HG03139 (cell line): Measurements from ENCODE around the gene CENPN.

Experiments
- ATAC-seq: cut with Tn5 transposase; IDR thresholded peaks from one replicate; pipeline ENCODE4 v1.9.1; 2021; ENCODE audit not compliant: unreplicated experiment

Gene CENPN

DNA sequence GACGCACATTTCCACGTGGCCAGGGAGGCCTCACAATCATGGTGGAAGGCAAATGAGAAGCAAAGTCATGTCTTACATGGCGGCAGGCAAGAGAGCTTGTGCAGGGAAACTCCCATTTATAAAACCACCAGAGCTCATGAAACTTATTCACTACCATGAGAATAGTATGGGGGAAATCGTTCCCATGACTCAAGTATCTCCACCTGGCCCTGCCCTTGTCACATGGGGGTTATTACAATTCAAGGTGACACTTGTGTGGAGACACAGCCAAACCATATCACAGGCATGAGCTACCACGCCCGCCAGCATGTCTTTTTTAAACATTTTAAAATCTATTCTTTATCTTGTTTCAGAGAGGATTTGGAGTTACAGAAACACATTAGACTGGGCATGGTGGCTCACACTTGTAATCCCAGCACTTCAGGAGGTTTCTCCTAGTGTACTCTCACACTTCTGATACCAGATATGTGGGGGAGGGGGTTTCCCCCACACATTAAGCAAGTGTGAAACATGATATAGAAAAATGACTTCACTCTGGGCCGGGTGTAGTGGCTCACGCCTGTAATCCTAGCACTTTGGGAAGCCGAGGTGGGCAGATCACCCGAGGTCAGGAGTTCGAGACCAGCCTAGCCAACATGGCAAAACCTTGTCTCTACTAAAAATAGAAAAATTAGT, 23.1 kb downstream of the CENPN start:
- ATAC-seq: no peak

DNA sequence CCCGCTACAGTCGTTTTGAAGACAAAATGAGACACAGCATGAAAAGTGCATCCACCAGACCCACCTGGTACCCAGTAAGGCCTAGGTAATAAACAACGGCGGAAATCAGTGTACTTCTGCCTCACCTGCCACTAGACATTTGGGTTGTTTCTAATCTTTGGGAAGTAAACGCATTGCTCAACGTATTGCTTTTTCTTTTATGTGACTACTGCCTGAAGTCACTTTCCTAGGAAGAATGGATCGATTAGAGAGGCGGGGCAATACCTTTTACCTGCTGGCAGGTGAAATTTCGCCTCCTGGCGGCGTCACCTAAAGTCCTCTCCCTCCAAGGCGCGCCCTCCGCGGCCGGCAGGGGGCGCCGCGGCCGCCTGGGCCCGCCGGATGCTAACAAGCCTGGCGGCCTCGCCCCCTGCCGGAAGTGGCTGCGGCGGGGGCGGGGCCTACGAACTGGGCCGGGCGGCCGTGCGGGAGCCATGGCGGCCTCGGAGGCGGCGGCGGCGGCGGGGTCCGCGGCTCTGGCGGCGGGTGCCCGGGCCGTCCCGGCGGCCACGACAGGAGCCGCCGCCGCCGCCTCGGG, 28.5 kb downstream of the CENPN start, which contains the start of gene ATMIN:
Gene ATMIN, plus strand, starts transcription at position 445 of the 577 bp plus-strand sequence. Its CDS starts 29 bp downstream, at position 474.
- ATAC-seq: peak; percentile 85

DNA sequence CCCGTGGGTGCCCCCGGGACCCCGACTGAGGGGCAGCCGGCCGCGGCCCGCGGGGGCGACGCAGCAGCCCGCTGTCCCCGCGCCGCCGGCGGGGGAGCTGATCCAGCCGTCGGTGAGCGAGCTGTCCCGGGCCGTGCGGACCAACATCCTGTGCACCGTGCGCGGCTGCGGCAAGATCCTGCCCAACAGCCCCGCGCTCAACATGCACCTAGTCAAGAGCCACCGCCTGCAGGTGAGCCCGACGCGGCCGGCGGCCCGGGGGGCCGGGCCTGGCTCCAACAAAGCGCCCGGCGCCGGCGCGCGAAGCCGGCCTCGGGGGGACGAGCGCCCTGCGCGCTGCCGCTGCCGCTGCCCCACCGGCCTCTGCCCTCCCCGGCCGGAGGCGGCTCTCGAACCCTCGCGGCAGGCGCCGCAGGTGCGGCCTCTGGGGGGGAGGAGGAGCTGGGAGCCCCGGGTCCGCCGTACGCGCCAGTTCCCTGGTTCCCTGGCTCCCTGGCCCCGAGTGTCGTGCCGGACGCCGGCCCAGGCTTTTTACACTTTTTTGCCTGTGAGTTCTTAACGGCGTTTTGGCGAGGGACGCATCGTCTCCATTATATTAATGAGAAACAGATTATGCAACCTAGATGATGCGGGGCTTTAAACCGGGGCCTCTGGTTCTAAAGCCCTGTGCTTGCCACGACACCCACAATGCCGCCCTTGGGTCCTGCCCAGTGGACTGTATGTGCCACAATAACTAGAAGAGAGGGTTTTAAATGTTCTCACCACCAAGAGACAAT, 29.1 kb downstream of the CENPN start:
- ATAC-seq: peak; percentile 46

DNA sequence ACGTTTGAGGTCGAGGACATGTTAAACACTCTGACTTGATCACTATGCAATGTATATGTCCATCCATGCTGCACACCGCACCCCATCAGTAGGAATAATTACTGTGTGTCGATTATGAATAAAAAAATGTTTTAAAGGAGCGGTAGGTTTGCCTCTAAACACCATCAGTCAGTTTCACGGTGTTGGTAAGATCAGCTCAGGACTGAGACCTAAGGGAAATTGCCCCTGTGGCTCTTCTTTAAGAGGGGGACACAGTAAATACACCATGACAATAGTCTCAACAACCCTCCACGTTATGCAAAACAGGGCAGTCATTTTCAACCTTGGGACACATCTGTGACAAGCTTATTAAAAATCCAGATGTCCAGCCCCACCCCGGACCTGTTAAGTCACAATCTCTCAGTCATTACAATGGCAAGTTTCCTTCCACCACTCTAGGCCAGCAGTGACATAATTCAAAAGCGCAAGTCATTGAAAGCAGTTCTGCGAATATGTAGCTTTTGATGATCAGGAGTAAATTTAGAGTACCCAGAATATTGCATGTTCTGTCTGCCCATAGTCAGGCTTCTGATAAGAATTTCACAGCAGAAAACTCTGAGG, 29.8 kb downstream of the CENPN start:
- no peak for ATAC-seq

DNA sequence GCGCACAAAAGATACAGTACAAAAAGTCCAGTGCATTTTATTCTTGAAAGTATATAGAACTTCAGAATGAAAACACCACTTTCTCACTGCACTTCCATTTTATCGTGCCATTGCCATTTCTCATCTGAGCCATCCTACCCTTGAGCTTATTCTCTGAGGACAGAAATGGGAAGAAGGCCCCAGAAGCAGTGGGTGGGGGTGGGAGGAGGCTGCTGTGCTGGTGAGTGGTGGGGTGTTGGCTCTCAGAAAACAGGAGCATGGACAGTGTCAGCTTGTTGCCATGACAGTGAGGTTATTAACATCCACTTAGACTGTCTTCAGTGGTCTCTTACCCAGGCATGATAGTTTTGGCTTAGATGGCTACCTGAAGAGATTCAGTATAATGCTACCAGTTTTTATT, 33.1 kb downstream of the CENPN start:
- no peak for ATAC-seq

DNA sequence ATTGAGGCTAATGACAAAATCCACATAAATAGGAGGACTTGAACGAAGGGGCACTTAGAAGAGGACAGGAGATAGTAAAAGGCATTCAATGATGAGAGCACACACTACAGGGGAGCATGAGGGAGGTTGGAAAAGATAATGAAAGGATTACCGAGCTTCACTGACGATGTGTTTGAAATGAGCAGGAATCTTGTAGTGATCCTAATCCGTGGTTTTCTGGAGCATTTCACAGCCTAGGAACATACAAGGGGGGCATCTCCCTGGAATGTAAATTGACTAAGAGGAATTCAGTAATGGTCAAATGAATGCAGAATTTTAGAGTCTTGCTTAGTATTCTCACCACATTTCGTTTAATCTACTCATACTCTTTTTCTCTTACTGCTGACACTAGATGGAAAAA, 33.8 kb downstream of the CENPN start:
- no peak for ATAC-seq

DNA sequence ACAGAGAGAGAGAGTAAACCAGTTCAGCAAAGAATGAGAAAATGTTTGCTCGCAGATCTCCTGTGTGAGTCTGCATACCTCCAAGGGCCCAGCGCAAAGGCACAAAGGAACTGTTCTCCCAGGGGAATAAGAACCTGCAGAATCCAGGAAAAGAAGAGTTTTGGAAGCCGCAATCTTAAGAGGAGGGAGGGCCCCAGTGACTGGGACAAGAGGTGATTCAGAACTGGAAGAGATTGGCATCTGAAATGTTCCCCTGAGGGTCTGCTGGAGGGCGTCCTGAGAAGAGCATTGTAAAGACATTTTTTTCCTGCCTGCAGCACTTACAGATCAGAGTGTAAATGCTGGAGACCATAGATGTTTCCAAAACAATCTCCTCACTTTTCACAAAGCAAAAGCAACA, 34.7 kb downstream of the CENPN start:
- no peak for ATAC-seq

DNA sequence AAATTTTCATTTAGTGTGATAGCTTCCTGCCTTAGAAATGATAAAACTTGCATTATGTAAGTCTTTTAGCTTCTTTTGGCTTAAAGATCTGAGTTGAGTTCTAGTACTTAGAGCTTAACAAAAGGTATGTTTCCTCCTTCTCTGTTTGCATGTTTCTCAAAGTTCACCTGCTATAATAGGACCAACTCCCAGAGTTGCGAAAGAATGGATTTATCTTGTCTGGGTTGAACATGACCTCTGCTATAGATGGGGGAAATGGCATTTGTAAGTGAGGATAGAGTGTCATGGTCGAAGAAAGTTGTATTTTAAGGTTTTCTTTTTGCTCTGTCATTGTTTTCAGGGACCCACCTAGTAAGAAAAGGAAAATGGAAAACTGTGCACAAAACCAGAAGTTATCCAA, 35.8 kb downstream of the CENPN start:
- ATAC-seq: no peak

DNA sequence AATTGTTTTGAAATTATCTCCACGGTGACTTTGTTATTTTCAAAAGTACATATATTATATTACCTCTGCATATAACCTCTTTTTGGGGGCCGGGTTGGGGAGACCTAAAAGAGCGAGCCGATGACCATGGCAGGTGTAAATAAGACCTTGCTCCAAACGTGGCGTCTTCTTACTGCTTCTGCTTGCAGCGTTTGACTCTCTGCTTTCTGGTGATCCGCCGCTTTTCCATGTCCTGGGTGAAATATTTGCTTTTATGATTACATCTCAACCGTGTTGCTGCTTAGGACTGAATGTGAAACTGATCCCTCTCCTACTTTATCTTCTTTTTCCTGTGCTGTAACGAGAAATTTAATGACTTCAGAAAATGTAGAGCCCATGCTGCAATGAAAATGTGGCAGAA, 46.7 kb downstream of the CENPN start:
- ATAC-seq: no peak

DNA sequence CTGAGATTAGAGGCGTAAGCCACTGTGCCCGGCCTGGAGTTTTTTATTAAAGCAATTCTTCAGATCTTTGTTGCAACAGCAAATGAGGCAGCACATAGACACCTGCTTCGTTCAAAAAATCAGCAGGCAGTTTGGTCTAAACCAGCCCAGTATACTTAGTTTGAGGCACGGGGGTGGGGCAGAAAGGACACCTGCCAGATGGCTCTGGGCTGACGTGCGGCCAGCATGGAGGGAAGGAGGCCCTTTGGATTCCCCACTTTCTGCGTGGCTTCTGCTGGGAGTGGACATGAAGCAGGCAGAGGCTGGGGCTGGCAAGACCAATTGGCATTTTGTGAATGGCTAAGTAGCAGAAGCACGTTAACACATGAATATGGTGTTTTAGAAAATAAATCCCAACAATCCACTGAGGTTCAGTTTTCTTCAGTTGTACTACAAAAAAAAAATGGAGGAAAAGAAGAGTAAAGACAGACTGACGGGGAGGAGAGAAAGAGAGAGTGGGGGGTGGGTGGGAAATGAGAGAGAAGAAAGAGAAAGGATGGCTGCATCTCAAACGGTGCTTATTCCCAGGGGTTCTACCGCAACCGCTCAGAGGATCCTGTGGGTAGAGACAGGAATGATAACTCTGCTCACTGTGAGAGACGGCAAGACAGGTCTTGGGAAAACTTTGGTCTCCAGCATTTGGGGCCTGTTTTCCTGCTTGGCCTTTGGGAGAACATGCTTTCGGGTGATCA, 53.7 kb downstream of the CENPN start:
- no peak for ATAC-seq

DNA sequence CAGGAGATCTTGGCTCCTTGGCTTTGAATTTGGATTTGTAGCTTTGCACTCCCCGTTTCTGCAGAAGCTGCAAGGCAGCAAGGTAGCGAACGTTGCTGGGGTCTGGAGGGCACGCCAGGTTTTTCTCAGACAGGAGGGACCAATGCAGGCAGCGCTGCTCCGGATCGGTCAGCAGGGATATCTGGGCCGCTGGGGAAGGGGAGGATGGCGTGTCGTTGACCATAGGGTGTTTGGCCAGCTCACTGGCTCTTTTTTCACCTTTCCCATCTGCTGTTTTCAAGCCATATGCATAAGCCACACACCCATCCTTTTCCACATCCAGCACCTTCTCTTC, 54.3 kb downstream of the CENPN start:
- ATAC-seq: no peak

DNA sequence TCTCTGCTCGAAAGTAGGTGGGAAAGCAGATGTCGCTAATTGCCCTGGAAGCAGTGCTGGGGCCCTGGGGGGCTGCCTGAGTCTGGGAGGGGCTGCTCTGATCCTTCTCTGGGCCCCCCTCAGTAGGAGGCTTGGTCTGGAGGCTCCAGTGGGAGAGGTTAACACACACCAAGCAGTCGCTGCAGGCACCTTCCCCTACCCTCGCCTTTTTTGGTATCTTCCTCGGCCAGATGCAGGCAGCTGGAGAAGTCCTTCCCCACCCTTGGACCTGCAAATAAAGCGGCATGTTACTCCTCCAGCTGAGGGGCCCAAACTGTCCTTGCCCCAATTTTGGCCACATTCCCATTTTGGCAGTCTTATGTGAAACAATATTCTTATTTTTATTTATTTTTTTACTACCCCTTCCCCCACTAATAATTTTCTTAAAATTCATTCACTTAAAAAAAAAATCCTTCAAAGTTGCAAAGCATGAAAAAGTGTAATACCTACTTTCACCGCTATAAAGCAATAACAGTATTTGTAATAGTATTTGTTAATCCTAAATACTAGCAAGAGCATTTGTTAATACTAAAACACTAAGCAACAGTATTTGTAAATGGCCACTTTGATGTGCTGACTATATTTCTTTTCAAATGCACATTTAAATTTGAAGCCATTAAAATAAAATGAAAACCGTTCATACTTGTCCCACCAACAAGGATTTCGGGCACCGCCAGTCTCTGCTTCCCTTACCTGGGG, 55.0 kb downstream of the CENPN start:
- ATAC-seq: no peak

DNA sequence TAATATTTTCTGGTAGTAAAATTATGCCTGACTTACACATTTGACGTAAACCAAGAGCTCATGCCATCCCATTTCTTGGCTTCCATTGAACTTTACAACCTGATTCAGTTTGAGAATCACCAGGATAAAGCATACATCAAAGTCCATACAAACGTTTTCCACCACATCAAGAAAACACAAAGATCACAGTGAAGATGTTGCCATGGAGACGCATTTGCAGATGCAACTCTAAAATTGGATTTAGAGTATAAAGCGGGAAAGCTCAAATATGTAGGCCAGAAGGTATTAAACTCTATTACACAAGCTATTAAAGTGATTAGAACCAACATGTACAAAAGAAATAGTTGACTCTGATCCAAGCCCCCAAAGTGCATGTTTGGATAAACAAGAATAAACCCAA, 59.7 kb downstream of the CENPN start:
- no peak for ATAC-seq

DNA sequence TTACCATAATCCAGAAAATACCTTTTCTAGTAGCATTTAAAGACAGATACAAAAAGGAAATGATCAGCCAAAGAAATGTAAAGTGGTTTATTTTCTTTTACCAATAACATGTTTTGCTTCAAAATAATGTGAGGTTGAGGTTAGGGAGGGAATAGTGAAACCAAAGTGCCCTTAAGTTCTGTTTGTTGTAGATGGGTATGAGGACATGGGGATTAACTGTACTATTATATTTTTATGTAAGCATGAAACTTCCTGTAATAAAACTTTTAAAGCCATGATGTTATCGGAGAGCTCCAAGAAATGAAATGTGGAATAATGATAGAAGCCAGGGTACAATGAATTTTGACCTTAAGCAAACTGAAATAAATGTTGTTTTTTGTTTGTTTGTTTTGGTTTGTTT, 60.2 kb downstream of the CENPN start:
- no peak for ATAC-seq

DNA sequence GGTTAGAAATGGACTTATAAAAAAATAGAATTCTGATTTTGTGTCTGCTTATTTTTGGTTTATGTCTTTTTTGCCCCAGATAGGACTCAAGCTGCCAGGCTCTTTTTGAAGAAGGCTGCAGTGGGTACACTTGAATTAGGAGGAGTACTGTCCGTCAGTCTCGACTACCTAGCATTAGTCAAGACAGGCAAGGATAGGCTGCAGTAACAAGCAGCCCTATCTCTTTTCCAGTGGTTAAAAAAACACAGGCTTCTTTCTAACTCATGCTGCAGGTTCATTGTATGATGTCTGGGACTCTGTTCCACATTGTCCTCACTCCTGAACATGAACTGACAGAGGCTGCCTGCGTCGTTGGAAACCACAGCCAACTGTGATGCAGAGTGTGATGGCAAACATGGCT, 62.0 kb downstream of the CENPN start:
- no peak for ATAC-seq

DNA sequence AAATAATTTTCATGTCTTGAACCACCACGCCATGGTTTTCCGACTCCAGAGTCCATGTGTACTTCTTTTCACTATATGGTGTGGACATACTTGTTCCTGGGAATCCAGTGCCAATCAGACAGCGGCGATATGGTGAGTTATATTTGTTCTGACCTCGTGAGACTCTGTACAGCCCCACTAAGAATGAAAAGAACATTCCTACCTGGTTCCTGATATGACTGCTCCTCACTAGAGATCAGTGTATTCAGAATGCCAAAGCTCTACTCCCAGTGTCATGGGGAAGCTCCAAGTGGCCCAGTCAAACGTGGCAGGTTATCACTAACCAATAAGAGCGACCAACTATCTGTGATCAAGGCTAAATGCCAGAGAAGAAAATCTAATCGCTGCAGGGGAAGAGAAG, 64.0 kb downstream of the CENPN start:
- ATAC-seq: no peak

DNA sequence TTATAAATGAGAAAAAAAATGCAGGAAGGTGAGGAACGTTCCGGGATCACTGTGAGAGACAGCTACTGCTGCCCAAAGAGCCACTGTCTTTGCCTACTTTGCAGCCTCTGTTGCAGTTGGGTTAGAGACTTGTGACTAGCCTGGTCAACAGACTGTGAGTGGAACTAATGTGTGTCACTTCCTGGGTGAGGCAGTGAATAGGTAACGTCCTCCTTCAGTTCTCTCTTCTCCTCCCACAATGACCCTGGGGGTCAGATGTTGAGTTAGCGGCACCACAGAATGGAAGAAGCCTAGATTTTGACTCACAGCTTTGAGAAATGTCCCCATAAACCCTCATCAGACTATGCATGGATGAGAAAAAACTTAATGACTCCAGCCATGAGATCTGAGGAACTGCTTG, 64.8 kb downstream of the CENPN start:
- ATAC-seq: no peak

DNA sequence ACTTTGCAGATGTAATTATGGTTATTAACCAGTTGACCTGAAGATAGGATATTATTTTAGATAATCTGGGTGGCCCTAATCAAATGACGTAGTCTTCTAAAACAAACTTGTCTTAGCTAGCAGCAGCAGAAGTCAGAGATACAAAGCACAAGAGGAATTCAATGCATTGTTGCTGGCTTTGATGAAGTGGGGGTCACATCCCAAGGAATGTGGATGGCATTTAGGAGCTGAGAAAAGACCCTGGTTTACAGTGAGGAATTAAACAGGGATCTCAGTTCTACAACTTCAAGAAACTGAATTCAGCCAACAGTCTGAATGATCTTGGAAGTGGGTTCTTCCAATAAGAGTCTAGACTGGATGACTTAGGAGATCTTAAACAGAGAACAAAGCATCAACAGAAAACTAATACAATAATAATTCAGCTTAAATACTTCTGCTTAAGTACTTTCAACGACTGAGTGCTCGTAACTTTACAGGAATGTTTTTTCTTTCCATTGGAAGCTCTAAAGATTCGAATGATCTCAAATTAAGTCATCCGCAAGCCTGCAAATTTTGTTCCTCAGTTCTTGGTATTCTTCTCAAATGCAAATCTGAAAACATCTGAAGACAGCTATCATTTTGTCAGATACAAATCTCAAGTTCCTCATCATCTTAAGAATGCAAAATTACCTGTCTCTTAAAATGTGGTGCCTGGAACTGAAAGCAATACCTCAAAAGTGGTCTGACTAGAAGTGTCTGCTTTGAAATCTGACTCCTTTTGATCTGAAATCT, 66.7 kb downstream of the CENPN start:
- ATAC-seq: no peak

DNA sequence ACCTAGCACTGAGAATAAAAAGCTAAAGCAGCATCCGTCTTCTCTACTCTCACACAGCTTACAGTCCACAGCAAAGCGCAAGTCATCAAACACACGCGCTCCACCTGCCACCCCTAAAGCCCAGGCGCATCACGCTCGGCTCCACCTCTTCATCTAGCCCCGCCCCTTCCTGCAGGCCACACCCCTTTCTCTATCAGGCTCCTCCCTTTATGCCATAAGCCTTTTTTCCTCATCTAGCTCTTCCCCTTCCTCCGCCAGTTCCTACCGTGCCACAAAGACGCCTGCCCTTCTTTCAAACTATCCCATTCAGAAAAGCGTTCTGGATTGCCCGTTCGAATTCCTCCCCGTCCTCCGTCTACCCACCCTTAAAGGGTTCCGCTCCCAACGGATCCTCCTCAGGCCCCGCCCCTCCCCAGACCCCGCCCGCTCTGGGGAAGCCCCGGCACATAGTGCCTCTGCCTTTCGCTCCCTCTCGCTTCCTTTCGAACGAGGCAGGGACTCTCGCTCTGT, 69.6 kb downstream of the CENPN start:
- ATAC-seq: peak; percentile 69
